Lower lobe of right lung (tissue), 2 donors: ENCODE results near the gene ARMC3. TPM values are rescaled to one million over a fixed set of nuclear protein-coding genes. Genes with fewer than 3 reads are reported as not detected.

Experiments
- ATAC-seq, 2 donors: fragments of 200-7000 bp; cut with Tn5 transposase; one replicate each; pipeline ENCODE4 v1.9.1; 2020 to 2022; ENCODE audit warnings: mild to moderate bottlenecking in 2 of 2, moderate library complexity in 2 of 2
- DNase-seq: peaks from one replicate; pipeline ENCODE4 v3.0.0-alpha.2; 2020
- H3K27ac ChIP-seq: fragments of 200-600 bp; one replicate; pipeline ENCODE4 v1.8.0; 2022
- H3K27me3 ChIP-seq: fragments of 200-600 bp; one replicate; pipeline ENCODE4 v1.8.0; 2022; ENCODE audit warnings: low read depth
- H3K36me3 ChIP-seq: fragments of 200-600 bp; one replicate; pipeline ENCODE4 v1.8.0; 2022; ENCODE audit warnings: mild to moderate bottlenecking
- H3K4me1 ChIP-seq: fragments of 200-600 bp; one replicate; pipeline ENCODE4 v1.8.0; 2022
- H3K4me3 ChIP-seq: fragments of 200-600 bp; one replicate; pipeline ENCODE4 v1.8.0; 2022; ENCODE audit warnings: mild to moderate bottlenecking
- H3K9me3 ChIP-seq: fragments of 200-600 bp; one replicate; pipeline ENCODE4 v1.8.0; 2022
- intact Hi-C: fragments of 100-400 bp; cut with DNase I; formaldehyde crosslinking; loops from one replicate; pipeline ENCODE4 v1.11.0; 2022
- long read RNA-seq: library from polyadenylated mRNA; unstranded; transcript quantifications from one replicate; pipeline ENCODE4 v2.0.0, GENCODE V29; 2021
- total RNA-seq: library from RNA; stranded (reverse); fragmentation: NEBNext Ultra II Directional; extraction: Animal tissue kit (Norgen Biotek cat#: 25700); gene quantifications from one replicate; pipeline ENCODE4 v1.2.1, GENCODE V29; 2021
- TF ChIP-seq, protein P1 (sequence below): fragments of 200-600 bp; IDR thresholded peaks from one replicate; pipeline ENCODE4 v1.8.0; 2022; ENCODE audit warnings: antibody characterized with exemption, mild to moderate bottlenecking
- donor health status: DM: no; HTN: yes; CAD: no; lungs with severe emphysema.

The ARMC3 gene
- total RNA-seq, result 9.6 TPM
- long read RNA-seq, partial matches to known transcripts, result 3 of 13 reads
- long read RNA-seq, other reads (novel, unspliced or antisense), result 7 of 13 reads

DNA sequence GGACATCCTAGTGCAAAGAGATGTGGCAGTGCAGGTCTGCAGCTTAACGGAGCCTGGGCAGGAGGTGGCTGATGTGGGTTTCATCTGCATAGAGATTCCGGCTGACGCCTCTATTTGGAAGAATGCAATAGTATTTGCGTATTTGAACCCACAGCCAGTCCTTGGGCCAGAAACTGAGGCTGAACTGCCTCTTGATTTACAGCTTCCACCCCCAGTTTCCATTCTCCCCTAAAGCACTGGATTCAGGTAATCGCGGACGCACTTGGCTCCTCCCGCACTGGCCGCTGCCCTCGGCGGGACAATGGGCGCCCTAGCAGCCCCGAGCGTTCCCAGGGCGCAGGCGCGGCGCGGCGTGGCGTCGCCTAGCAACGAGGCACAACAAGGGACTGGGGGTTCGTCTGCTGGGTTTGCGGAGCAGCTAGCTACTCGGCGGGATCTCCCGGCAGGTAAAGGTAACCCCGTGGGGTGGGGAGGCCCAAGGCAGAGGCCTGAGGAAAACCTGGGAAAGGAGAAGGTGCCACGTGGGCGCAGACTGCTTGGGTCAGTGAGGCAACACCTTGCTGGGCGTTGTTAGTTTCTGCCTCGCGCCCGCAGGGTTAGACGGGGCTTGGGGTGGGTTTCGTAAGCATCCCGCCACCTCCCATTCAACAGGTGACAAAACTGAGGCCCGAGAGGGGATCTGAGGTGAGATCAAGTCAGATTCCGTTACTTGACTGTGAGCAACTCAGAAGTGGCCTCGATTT lies at the start of gene ARMC3:
Gene ARMC3, plus strand, starts transcription at position 393 of the 743 bp plus-strand sequence. CDS start 3,944 bp downstream, outside the sequence.
- peaks cover 9% of the 10 kb centered on the region for H3K27me3 ChIP-seq
- H3K36me3 ChIP-seq, result no peaks in the 10 kb centered on the region
- DNase-seq (peak; percentile 71), ATAC-seq (peak; percentile 92)
- no peaks in the 10 kb centered on the region for H3K9me3 ChIP-seq
- peak within 1 kb of the TSS; percentile 43 for H3K4me3 ChIP-seq
- intact Hi-C loops, result no loop called here
- H3K4me1 ChIP-seq, result peaks cover 14% of the 10 kb centered on the region
- no peak within 1 kb of the TSS for H3K27ac ChIP-seq
- TF ChIP-seq, protein P1, sequence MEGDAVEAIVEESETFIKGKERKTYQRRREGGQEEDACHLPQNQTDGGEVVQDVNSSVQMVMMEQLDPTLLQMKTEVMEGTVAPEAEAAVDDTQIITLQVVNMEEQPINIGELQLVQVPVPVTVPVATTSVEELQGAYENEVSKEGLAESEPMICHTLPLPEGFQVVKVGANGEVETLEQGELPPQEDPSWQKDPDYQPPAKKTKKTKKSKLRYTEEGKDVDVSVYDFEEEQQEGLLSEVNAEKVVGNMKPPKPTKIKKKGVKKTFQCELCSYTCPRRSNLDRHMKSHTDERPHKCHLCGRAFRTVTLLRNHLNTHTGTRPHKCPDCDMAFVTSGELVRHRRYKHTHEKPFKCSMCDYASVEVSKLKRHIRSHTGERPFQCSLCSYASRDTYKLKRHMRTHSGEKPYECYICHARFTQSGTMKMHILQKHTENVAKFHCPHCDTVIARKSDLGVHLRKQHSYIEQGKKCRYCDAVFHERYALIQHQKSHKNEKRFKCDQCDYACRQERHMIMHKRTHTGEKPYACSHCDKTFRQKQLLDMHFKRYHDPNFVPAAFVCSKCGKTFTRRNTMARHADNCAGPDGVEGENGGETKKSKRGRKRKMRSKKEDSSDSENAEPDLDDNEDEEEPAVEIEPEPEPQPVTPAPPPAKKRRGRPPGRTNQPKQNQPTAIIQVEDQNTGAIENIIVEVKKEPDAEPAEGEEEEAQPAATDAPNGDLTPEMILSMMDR, result no peak

- Histone ChIP-seq H3K9me3 (peaks cover 14% of the 10 kb centered on the region), H3K27me3 (no peaks in the 10 kb centered on the region), H3K27ac (no peak overlapping the region), H3K4me3 (no peak overlapping the region), H3K4me1 (no peaks in the 10 kb centered on the region), H3K36me3 (no peaks in the 10 kb centered on the region)
- no peak for ATAC-seq
- TF ChIP-seq, protein P1, result no peak
- intact Hi-C loops, result no loop called here
- DNase-seq, result no peak
Measured at GRCh38 chr10:22891797-22892196, 36.1 kb upstream of the ARMC3 start.

DNA sequence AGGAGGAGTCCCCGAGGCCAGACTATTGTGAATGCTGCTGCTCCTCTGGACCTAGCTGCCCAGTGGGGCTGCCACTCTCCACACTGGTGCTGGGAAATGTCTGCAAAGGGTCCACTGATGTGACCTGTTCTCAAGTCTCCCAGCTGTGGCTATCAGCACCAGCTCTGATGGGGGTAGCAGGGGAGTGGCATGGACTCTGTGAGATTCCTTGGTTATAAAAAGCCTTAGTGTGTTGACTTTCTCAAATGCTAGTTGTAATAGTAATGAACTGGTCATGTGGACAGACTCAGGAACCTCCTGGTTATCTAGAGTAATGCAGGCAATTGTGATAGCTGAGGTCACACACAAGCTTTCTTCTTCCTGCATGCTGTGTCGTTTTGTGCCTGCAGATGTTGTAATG lies 34.1 kb upstream of the ARMC3 start:
- Histone ChIP-seq H3K27ac (no peak overlapping the region), H3K36me3 (no peaks in the 10 kb centered on the region), H3K4me1 (no peaks in the 10 kb centered on the region), H3K27me3 (no peaks in the 10 kb centered on the region), H3K9me3 (peaks cover 14% of the 10 kb centered on the region), H3K4me3 (no peak overlapping the region)
- intact Hi-C loops, result no loop called here
- no peak for ATAC-seq
- no peak for DNase-seq
- TF ChIP-seq, protein P1, result no peak

GRCh38 chr10:22894714-22895113 lies 33.1 kb upstream of the ARMC3 start:
- intact Hi-C loops, result no loop called here
- ATAC-seq (peak; percentile 49 to 74), DNase-seq (no peak)
- Histone ChIP-seq H3K27ac (no peak overlapping the region), H3K27me3 (no peaks in the 10 kb centered on the region), H3K4me1 (no peaks in the 10 kb centered on the region), H3K36me3 (no peaks in the 10 kb centered on the region), H3K9me3 (peaks cover 14% of the 10 kb centered on the region), H3K4me3 (no peak overlapping the region)
- TF ChIP-seq, protein P1, result no peak

- TF ChIP-seq, protein P1, result no peak
- no peaks in the 10 kb centered on the region for H3K4me1 ChIP-seq
- no peak overlapping the region for H3K4me3 ChIP-seq
- intact Hi-C loops, result no loop called here
- DNase-seq (no peak), ATAC-seq (no peak)
- H3K36me3 ChIP-seq, result no peaks in the 10 kb centered on the region
- no peak overlapping the region for H3K27ac ChIP-seq
- no peaks in the 10 kb centered on the region for H3K27me3 ChIP-seq
- H3K9me3 ChIP-seq, result peaks cover 14% of the 10 kb centered on the region
Measured at GRCh38 chr10:22895252-22895651, 32.6 kb upstream of the ARMC3 start.
